A549 treated with GW870086 at 1 μM for 4 hours (cell line): Measurements from ENCODE around the gene PTPN18. TPM values are rescaled to one million over a fixed set of nuclear protein-coding genes. Genes with fewer than 3 reads are reported as not detected.

Experiments
- total RNA-seq: library from RNA; stranded (reverse); fragments of 200-300 nt; extraction: Qiagen RNA extraction; gene quantifications from 5 replicates; pipeline ENCODE4 v1.2.3, GENCODE V29; 2022; ENCODE audit warnings: low read depth

Gene PTPN18, protein sequence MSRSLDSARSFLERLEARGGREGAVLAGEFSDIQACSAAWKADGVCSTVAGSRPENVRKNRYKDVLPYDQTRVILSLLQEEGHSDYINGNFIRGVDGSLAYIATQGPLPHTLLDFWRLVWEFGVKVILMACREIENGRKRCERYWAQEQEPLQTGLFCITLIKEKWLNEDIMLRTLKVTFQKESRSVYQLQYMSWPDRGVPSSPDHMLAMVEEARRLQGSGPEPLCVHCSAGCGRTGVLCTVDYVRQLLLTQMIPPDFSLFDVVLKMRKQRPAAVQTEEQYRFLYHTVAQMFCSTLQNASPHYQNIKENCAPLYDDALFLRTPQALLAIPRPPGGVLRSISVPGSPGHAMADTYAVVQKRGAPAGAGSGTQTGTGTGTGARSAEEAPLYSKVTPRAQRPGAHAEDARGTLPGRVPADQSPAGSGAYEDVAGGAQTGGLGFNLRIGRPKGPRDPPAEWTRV
- 23.9 to 29.5 TPM (median 28.1 TPM) in 5 replicates for total RNA-seq

DNA sequence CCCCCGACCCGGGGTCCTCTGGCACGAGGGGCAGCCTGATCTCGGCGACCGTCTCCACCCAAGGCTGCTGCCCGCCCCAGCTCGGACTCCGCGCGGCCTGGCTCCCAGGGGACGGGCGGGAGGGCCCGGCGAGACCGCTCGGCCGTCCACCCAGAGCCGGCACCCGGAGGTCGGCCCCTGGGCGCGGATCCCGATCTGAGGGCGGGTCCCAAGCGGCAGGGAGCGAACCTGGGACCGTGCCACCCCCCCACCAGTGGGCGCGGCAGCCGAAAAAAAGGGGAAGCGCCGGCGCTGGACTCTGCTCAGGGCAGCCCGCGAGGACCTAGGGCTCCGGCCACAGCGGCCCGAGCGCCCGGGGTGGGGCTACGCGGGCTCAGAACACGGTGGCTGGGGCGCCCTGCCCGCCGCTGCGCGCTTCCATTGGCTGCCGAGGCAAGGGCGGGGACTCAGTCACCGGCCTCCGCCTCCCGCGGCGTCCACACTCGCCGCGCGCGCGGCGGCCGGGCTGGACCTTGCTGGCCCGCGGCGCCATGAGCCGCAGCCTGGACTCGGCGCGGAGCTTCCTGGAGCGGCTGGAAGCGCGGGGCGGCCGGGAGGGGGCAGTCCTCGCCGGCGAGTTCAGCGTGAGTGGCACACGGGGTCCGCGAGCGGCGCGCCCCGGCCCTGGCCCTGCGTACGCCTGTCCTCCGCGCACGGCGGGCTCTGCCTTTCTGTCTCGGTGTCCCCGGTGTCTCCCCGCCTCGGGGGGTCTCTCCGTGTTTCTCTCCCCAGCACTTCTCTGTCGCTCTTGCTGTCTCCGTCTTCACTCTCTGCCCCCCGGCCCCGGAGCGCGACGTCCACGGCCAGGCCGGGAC, at the start of gene PTPN18:
TSS of gene PTPN18 (plus strand) at position 479 of the 854 bp plus-strand sequence. CDS start at position 531, 52 bp downstream.

DNA sequence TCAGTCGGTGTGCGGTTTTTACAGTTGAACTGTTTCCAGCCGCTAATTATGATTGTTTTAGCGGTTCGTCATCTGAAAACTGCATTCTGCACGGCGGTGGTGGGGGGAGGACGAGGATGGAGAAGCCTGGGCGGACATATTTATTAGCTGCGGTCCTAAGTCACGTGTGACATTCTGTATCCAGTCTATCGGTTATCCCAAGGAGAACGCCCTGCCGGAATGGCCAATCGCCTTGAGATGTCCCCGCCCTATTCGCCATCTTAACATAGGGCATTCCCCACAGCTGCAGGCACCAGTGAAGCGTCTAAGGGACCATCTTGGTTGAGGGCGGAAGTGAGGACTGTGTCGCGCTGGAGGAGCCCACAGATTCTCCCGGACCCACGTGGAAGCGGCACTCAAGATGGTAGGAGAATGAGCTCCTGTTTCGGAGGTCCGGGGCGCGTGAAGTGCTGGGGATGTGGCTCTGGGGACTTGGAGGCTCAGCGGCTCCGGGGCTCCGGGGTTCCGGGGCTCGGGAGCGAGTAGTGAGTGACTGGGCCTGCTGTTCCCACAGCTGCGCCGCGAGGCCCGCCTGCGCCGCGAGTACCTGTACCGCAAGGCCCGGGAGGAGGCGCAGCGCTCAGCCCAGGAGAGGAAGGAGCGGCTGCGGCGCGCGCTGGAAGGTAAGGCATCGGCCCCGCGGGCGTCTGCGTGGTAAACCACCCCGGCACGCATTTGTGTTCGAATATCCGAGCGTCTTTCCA, 13.2 kb upstream of the PTPN18 start, which contains the start of gene IMP4:
TSS of gene IMP4 (plus strand) at position 365 of the 743 bp plus-strand sequence. CDS start at position 401, 36 bp downstream.

Other genes starting within 250 kb of the PTPN18 start
- gene POTEF, start 226.8 kb upstream of the PTPN18 start, total RNA-seq = not detected in 5 replicates
- gene CCDC74B, start 210.9 kb upstream of the PTPN18 start, total RNA-seq = 5.8 to 7.4 TPM (median 6.1 TPM) in 5 replicates
- 60.5 to 76.6 TPM (median 73.6 TPM) in 5 replicates for gene SMPD4, start 174.5 kb upstream of the PTPN18 start, total RNA-seq
- 295 to 433 TPM (median 412 TPM) in 5 replicates for gene MZT2B, start 173.8 kb upstream of the PTPN18 start, total RNA-seq
- 0.29 to 0.83 TPM (median 0.62 TPM) in 5 replicates for gene TUBA3E, start 157.6 kb upstream of the PTPN18 start, total RNA-seq
- 136 to 170 TPM (median 152 TPM) in 5 replicates for gene IMP4, start 13.2 kb upstream of the PTPN18 start, total RNA-seq
- gene POTEI, start 153.3 kb downstream of the PTPN18 start, total RNA-seq = 0.07 TPM in 1 of 5 replicates, not detected in the others
- not detected in 5 replicates for gene CFC1B, start 165.2 kb downstream of the PTPN18 start, total RNA-seq
- 0.09 TPM in 1 of 5 replicates, not detected in the others for gene CFC1, start 243.5 kb downstream of the PTPN18 start, total RNA-seq